HepG2 (cell line): ENCODE results near the gene MTSS2. TPM values are rescaled to one million over a fixed set of nuclear protein-coding genes. Genes with fewer than 3 reads are reported as not detected.

Experiments used
- ATAC-seq: fragments of 200-7000 bp; cut with Tn5 transposase; 3 replicates; pipeline ENCODE4 v1.9.1; 2020; ENCODE audit warnings: mild to moderate bottlenecking, moderate library complexity
- BruUV-seq: library from RNA; stranded (reverse); fragments of 400-500 nt; replicated peaks from 2 replicates; lab custom pipeline; 2021; lab: Mats Ljungman, UMichigan
- CTCF ChIA-PET: fragments of 300-600 bp; formaldehyde crosslinking; extraction: SDS; loops from one replicate; lab custom pipeline; 2021; ENCODE audit warnings: low total read pairs, inconsistent platforms, low intra/inter-chr PET ratio; lab: Yijun Ruan, JAX
- POLR2A ChIA-PET: fragments of 350-600 bp; sonication (Branson Sonifier 250); formaldehyde crosslinking; loops from one replicate; lab custom pipeline; 2020; ENCODE audit warnings: antibody characterized with exemption, inconsistent platforms; lab: Yijun Ruan, JAX
- DNase-seq: peaks from one replicate; pipeline ENCODE4 v3.0.0-alpha.2; 2015; ENCODE audit warnings: low spot score
- FAIRE-seq: peaks from 3 replicates; lab custom pipeline; 2011; peaks lifted over from hg19 to GRCh38; lab: Jason Lieb, UNC
- H2AFZ ChIP-seq: one replicate; pipeline ENCODE4 v1.6.1; 2011; ENCODE audit warnings: low read length, inconsistent platforms
- H3K27ac ChIP-seq: fragments of 300-600 bp; 3 replicates; pipeline ENCODE4 v1.8.0; 2011; ENCODE audit warnings: mixed run types, mild to moderate bottlenecking, mixed read lengths, low read length, inconsistent platforms; ENCODE audit not compliant: insufficient read depth; ENCODE audit errors: extremely low read length
- H3K27me3 ChIP-seq, 2 experiments: fragments of 200-600 bp in 1 of 2; 2 replicates in 1 of 2; 3 replicates in 1 of 2; pipeline versions ENCODE4 v1.6.0 to v1.8.0; 2011; ENCODE audit warnings: low read length in 2 of 2, mild to moderate bottlenecking in 2 of 2, moderate library complexity in 2 of 2, inconsistent platforms in 1 of 2; ENCODE audit not compliant: insufficient read depth in 2 of 2, control insufficient read depth in 1 of 2
- H3K36me3 ChIP-seq, 2 experiments: fragments of 200-600 bp in 1 of 2; replicated peaks in 1 of 2; 2 replicates in 1 of 2; 3 replicates in 1 of 2; pipeline versions ENCODE4 v1.5.1 to v1.8.0; 2011; ENCODE audit warnings: low read length in 2 of 2, inconsistent platforms in 1 of 2; ENCODE audit not compliant: insufficient read depth in 2 of 2, control insufficient read depth in 1 of 2
- H3K4me1 ChIP-seq: 2 replicates; pipeline ENCODE4 v1.5.1; 2012; ENCODE audit warnings: low read length, inconsistent platforms; ENCODE audit not compliant: insufficient read depth
- H3K4me2 ChIP-seq: 2 replicates; pipeline ENCODE4 v1.6.0; 2011; ENCODE audit warnings: low read depth, low read length, inconsistent platforms
- H3K4me3 ChIP-seq, 3 experiments: fragments of 200-600 bp in 1 of 3; sonication (generic), shearing (Covaris generic) in 1 of 3; replicated peaks in 1 of 3; 2 replicates each; pipeline ENCODE4 v1.5.1; 2011 to 2016; ENCODE audit warnings: low read length in 3 of 3, inconsistent platforms in 2 of 3, low read depth in 2 of 3, mild to moderate bottlenecking in 2 of 3, control low read depth in 1 of 3, mixed read lengths in 1 of 3; ENCODE audit not compliant: insufficient read depth in 1 of 3
- H3K79me2 ChIP-seq: one replicate; pipeline ENCODE4 v1.6.1; 2011; ENCODE audit warnings: low read length, inconsistent platforms; ENCODE audit not compliant: insufficient read depth
- H3K9ac ChIP-seq: 2 replicates; pipeline ENCODE4 v1.6.0; 2011; ENCODE audit warnings: mild to moderate bottlenecking, low read depth, low read length, inconsistent platforms; ENCODE audit not compliant: insufficient read depth
- H3K9me3 ChIP-seq: 2 replicates; pipeline ENCODE4 v1.5.1; 2012; ENCODE audit warnings: mild to moderate bottlenecking, low read length
- H4K20me1 ChIP-seq: 2 replicates; pipeline ENCODE4 v1.6.0; 2011; ENCODE audit warnings: inconsistent platforms, mild to moderate bottlenecking, low read length, moderate library complexity; ENCODE audit not compliant: insufficient read depth
- EEA1 ChIP-seq: sonication (generic); formaldehyde crosslinking; IDR thresholded peaks from 2 replicates; pipeline ENCODE4 v1.5.1; 2020; ENCODE audit warnings: mild to moderate bottlenecking, missing genetic modification reagents, borderline replicate concordance
- ELF3 ChIP-seq: IDR thresholded peaks from 2 replicates; pipeline ENCODE4 v1.6.1; 2016; ENCODE audit warnings: missing genetic modification reagents, missing compliant biosample characterization
- FOXM1 ChIP-seq: sonication (generic); formaldehyde crosslinking; IDR thresholded peaks from 2 replicates; pipeline ENCODE4 v1.5.0; 2020; ENCODE audit warnings: missing genetic modification reagents
- GRHL1 ChIP-seq: sonication (generic); formaldehyde crosslinking; conservative IDR thresholded peaks from 2 replicates; pipeline ENCODE4 v1.8.0; 2022; ENCODE audit warnings: missing genetic modification reagents
- NFAT5 ChIP-seq: sonication (generic); formaldehyde crosslinking; IDR thresholded peaks from 2 replicates; pipeline ENCODE4 v1.4.0; 2020; ENCODE audit warnings: missing genetic modification reagents
- RFX5 ChIP-seq: IDR thresholded peaks from 2 replicates; pipeline ENCODE4 v1.6.1; 2011; ENCODE audit warnings: low read depth, low read length, improper control_type of control experiment
- ZBTB38 ChIP-seq: sonication (generic); formaldehyde crosslinking; IDR thresholded peaks from 2 replicates; pipeline ENCODE4 v1.5.1; 2020; ENCODE audit warnings: mild to moderate bottlenecking, missing genetic modification reagents
- ZNF10 ChIP-seq: sonication (generic); formaldehyde crosslinking; IDR thresholded peaks from 2 replicates; pipeline ENCODE4 v1.4.0; 2020; ENCODE audit warnings: mild to moderate bottlenecking, low read depth, missing genetic modification reagents, borderline replicate concordance
- ZNF17 ChIP-seq: sonication (generic); formaldehyde crosslinking; IDR thresholded peaks from 2 replicates; pipeline ENCODE4 v1.5.0; 2020; ENCODE audit warnings: mild to moderate bottlenecking, missing genetic modification reagents
- ZNF441 ChIP-seq: sonication (generic); formaldehyde crosslinking; IDR thresholded peaks from 2 replicates; pipeline ENCODE4 v1.7.0; 2021; ENCODE audit warnings: missing genetic modification reagents, borderline replicate concordance
- ZNF749 ChIP-seq: sonication (generic); formaldehyde crosslinking; IDR thresholded peaks from 2 replicates; pipeline ENCODE4 v1.8.0; 2022; ENCODE audit warnings: mild to moderate bottlenecking, missing genetic modification reagents, moderate library complexity, borderline replicate concordance
- WGBS: methylation state at CpG from one replicate; pipeline ENCODE4 v1.1.6; 2017; ENCODE audit warnings: low lambda C conversion rate; 5-methylcytosine and 5-hydroxymethylcytosine counted together
- in situ Hi-C: cut with HindIII; loops from 2 replicates; pipeline ENCODE4 v1.10.0; 2017; ENCODE audit warnings: low pct_unique_long_range_greater_than_20kb; ENCODE audit not compliant: extremely low pct_ligation_motif_present
- intact Hi-C: fragments of 100-400 bp; cut with micrococcal nuclease; formaldehyde crosslinking; loops from one replicate; pipeline ENCODE4 v1.10.0; 2022; ENCODE audit not compliant: unreplicated experiment
- polyA plus RNA-seq, 8 experiments: library from polyadenylated mRNA; depleted of rRNA in 3 of 8; stranded (reverse) in 7 of 8; unstranded in 1 of 8; fragments of >200 nt; fragmentation: Illumina TruSeq in 4 of 8; extraction: Trizol in 4 of 8; gene quantifications; 2 replicates each; pipeline versions ENCODE4 v1.2.1 to v1.2.3, GENCODE V29; 2011 to 2016; ENCODE audit warnings: low read depth in 4 of 8, missing spikeins in 1 of 8, mixed read lengths in 1 of 8; ENCODE audit not compliant: insufficient read depth in 1 of 8
- total RNA-seq, 5 experiments: library from RNA; depleted of rRNA; stranded (reverse); fragments of >200 nt; fragmentation: Illumina TruSeq; extraction: Trizol; gene quantifications; 2 replicates each; pipeline ENCODE4 v1.2.3, GENCODE V29; 2016; ENCODE audit warnings: low read depth in 1 of 5

MTSS2 gene
- total and polyA plus RNA-seq, 2 of the 13 experiments (the other 11 are each of a cell fraction or from before 2014, with no cell fraction given) = 132 to 242 TPM

- no peak for DNase-seq
- peaks cover 12 to 13% of the 10 kb centered on the region in 2 experiments; a peak in 4 of 5 replicates for H3K36me3 ChIP-seq
- in situ Hi-C loops (loop anchor here (5.0 kb wide), 1 partner anchor 39 kb away; the partner anchor contains the start of gene MTSS2), intact Hi-C loops (loop anchor here (1.0 to 5.0 kb wide), 5 partner anchors 12 to 889 kb away; no protein-coding TSS in a partner anchor)
- H4K20me1 ChIP-seq = no peaks in the 10 kb centered on the region
- ATAC-seq = no peak
- H3K9me3 ChIP-seq = no peaks in the 10 kb centered on the region
- peaks cover 11% of the 10 kb centered on the region for H3K79me2 ChIP-seq
- ChIA-PET CTCF (no interaction called here), POLR2A (interaction anchor here (0.6 to 10.2 kb wide), 25 partner anchors 11 to 495 kb away, joined by 3 to 536 read pairs (median 10); partner anchors contain the start of genes COG4, MTSS2 and VAC14)
- FAIRE-seq = no peak
- peak overlapping the region; percentile 27 to 73 (median 52); a peak in 5 of 6 replicates for H3K4me3 ChIP-seq
- no TSS peak for BruUV-seq
- H3K9ac ChIP-seq = peak overlapping the region; percentile 98
- H3K27me3 ChIP-seq = no peaks in the 10 kb centered on the region
- peak overlapping the region; percentile 90 for H3K4me2 ChIP-seq
- peaks cover 45% of the 10 kb centered on the region for H3K4me1 ChIP-seq
- WGBS = 71% methylated on average over 26 of the region's 31 CpGs
- no peak overlapping the region for H2AFZ ChIP-seq
- H3K27ac ChIP-seq = peak overlapping the region; percentile 99
- TF ChIP-seq GRHL1 (CRISPR knock-in tag) (no peak), ZNF10 (CRISPR knock-in tag) (0 out of 2 replicates have a peak, but pooled peaks have one; percentile 9), ZNF441 (0 out of 2 replicates have a peak, but pooled peaks have one; percentile 16), RFX5 (no peak), ZBTB38 (CRISPR knock-in tag) (peak; percentile 44; the same call in 1 of the 2 replicates), FOXM1 (CRISPR knock-in tag) (no peak), EEA1 (peak; percentile 64; the same call in 1 of the 2 replicates), ELF3 (CRISPR knock-in tag) (no peak), NFAT5 (CRISPR knock-in tag) (no peak), ZNF17 (CRISPR knock-in tag) (no peak), ZNF749 (CRISPR knock-in tag) (peak; percentile 93; the same call in 1 of the 2 replicates)
These were observed 40.3 kb upstream of the MTSS2 start for GRCh38 chr16:70725912-70726828.
